ENCODE measurements around the gene CYB561D2. TPM values are rescaled to one million over a fixed set of nuclear protein-coding genes. Genes with fewer than 3 reads are reported as not detected.

The CYB561D2 gene
- total and polyA plus RNA-seq, 8 donors, result 8.5 to 28.3 (median 11.2) TPM

DNA sequence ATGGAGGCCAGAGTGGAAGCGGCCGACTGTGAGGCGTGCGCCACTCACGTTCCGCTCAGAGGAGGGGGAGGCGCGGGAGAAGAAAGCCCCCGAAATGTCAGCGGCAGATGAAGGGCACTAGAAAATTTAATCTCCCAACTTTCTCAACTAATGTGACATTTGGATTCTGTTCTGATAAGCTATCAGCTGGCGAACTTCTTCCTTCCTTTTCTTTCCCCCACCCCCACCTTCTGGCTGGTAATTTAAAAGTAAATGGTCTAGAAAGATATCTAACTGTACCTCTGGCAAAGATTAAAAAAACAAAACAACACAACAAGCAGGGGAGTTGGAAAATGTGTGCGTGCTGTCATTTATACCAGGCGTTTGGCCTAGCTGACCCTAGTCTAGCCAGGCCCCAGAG lies 35.1 kb downstream of the CYB561D2 start:
- no peaks in the 10 kb centered on the region for H3K36me3 ChIP-seq
- H3K4me3 ChIP-seq, result no peak overlapping the region
- H3K27ac ChIP-seq, result no peak overlapping the region
- H3K4me1 ChIP-seq, result peaks cover under 1 to 2% of the 10 kb centered on the region in 2 donors
- H3K27me3 ChIP-seq, result no peaks in the 10 kb centered on the region
- ATAC-seq, result no peak
- intact Hi-C loops (cut with DNase I), result no loop called here
- no peak for DNase-seq
- TF ChIP-seq, protein P1, sequence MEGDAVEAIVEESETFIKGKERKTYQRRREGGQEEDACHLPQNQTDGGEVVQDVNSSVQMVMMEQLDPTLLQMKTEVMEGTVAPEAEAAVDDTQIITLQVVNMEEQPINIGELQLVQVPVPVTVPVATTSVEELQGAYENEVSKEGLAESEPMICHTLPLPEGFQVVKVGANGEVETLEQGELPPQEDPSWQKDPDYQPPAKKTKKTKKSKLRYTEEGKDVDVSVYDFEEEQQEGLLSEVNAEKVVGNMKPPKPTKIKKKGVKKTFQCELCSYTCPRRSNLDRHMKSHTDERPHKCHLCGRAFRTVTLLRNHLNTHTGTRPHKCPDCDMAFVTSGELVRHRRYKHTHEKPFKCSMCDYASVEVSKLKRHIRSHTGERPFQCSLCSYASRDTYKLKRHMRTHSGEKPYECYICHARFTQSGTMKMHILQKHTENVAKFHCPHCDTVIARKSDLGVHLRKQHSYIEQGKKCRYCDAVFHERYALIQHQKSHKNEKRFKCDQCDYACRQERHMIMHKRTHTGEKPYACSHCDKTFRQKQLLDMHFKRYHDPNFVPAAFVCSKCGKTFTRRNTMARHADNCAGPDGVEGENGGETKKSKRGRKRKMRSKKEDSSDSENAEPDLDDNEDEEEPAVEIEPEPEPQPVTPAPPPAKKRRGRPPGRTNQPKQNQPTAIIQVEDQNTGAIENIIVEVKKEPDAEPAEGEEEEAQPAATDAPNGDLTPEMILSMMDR (IDR thresholded peaks at IDR 0.05), result no peak
- H3K9me3 ChIP-seq, result no peaks in the 10 kb centered on the region

DNA sequence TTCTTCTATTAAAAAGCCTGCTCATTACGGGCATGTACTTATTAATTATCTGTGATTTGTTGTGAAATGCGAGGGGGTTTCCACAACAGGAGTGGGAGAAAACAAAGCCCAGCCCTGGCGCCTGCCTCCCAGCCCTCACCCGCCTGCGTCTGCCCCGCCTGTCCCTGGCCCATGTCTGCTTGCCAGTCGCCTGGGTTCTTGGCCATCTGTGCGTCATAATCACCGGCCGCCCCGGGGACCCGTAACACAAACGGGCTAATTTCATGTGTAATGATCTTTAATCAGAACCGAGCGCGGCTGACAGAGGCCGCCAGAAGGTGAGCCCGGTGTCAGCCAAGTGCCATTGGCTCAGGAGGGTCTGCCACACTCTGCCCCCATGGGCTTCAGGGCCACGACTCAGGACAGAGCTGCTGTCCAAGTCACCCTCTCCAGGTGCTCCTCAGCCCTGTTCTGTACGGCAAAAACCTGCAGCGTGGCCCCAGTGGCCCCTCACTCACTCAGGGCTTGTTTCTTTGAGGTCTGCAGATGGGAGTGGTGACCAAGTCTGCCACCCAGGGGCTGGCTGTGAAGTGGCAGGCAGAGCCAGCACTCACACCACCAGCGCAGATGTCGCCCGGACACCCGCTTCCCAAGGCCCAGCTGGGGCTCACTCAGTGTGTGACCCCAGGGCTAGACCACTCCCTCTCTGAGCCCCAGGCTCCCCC lies 37.5 kb downstream of the CYB561D2 start:
- Histone ChIP-seq H3K4me3 (no peak overlapping the region), H3K4me1 (peaks cover 5 to 9% of the 10 kb centered on the region in 2 donors), H3K27ac (no peak overlapping the region), H3K36me3 (no peaks in the 10 kb centered on the region), H3K27me3 (no peaks in the 10 kb centered on the region), H3K9me3 (no peaks in the 10 kb centered on the region)
- TF ChIP-seq, protein P1 (IDR thresholded peaks at IDR 0.05), result no peak
- ATAC-seq, result no peak
- no peak for DNase-seq
- intact Hi-C loops (cut with DNase I), result no loop called here

DNA sequence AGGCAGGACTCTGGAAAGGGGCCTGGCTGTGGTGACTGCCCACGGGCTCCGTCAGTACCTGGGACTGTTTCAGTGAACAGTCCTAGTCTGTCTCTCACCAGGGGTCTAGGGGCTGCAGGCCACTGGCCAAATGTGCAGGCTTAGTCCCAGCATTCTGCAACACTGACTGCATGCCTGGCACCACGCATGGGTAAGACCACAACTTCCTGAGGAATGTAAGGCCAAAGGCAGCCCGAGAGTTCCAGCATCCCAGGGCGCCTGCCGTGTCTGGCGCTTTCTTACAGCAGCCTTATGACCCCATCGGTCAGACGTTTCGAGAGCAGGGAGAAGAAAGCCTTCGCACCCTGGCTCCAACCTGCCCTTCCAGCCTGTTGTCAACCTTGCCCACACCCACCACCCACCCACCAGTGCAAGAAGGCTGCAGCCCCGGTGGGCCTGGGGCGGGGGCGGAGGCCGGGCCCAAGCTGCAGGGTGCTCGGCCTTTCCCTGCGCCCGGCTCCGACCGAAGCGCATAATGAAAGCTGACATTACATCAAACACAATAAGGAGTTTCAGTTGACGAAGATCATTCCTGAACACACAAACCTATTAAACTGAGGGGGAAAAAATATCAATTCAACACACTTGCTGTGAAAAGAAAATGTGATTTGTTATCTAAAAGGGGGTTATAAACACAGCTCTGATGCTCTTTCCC lies 38.2 kb downstream of the CYB561D2 start:
- ATAC-seq (no peak), DNase-seq (no peak)
- TF ChIP-seq, protein P1 (IDR thresholded peaks at IDR 0.05), result no peak
- Histone ChIP-seq H3K27ac (no peak overlapping the region), H3K4me3 (no peak overlapping the region), H3K36me3 (no peaks in the 10 kb centered on the region), H3K9me3 (no peaks in the 10 kb centered on the region), H3K27me3 (no peaks in the 10 kb centered on the region), H3K4me1 (peaks cover 5 to 9% of the 10 kb centered on the region in 2 donors)
- intact Hi-C loops (cut with DNase I), result no loop called here

DNA sequence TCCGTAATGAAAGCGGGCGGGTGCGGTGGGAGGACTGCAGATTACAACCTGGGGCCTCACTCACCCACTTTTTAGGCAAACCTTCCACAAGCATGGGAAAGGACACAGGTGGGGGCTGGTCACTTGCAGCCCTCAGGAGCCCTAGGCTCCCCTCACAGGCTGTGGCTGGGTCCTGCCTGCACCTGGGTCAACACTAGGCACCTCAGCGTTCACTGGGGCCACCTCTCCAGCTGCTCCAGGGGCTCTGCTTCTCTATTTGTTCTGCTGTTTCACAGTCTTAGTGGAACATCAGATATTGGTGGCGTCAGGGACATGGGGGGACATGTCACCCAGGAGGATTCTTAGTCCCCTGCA lies 38.7 kb downstream of the CYB561D2 start:
- no peaks in the 10 kb centered on the region for H3K36me3 ChIP-seq
- no peak overlapping the region for H3K27ac ChIP-seq
- H3K4me1 ChIP-seq, result peaks cover 5 to 9% of the 10 kb centered on the region in 2 donors
- intact Hi-C loops (cut with DNase I), result no loop called here
- TF ChIP-seq, protein P1 (IDR thresholded peaks at IDR 0.05), result no peak
- no peaks in the 10 kb centered on the region for H3K9me3 ChIP-seq
- DNase-seq, result no peak
- no peak for ATAC-seq
- no peaks in the 10 kb centered on the region for H3K27me3 ChIP-seq
- H3K4me3 ChIP-seq, result no peak overlapping the region

DNA sequence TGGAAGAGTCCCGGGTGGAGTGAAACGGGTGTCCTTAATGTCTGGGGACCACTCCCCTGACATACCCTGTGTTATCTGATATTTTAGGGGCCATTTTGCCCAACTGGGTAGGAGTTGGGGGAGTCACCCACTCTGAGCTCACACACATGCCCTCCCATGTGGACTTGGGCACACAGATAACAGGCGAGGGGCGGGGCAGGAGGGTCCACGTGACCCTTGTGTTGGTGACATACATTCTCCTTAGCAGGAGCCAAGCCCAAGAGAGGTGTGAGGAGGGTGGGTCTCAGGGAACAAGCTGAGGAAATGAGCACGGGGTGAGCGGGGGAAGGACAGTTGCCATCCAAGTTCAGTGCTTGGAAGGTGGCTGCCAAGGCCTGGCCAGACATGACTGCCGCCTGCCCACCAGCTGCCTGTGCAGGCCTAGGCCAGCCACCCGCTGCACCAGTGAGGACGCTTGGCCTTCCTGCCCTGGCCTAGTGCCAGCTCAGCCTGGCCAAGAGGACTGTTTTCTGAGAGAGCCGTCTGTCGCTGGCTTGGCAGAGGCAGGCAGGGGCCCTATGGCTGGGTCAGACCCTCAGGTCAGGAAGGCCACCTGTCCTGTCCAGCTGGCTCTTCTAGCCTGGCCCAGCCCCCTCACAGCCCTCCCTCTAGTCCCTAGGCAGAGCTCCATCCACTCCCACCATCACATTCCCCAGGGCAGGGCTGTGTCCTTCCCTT lies 40.0 kb downstream of the CYB561D2 start:
- peak; percentile 46 for ATAC-seq

More for the DNA sequence above, 40.0 kb downstream of the CYB561D2 start:
- no peaks in the 10 kb centered on the region for H3K27me3 ChIP-seq
- H3K27ac ChIP-seq, result no peak overlapping the region
- intact Hi-C loops (cut with DNase I), result no loop called here
- H3K36me3 ChIP-seq, result no peaks in the 10 kb centered on the region
- H3K4me1 ChIP-seq, result peaks cover 5 to 9% of the 10 kb centered on the region in 2 donors
- TF ChIP-seq, protein P1 (IDR thresholded peaks at IDR 0.05), result no peak
- H3K9me3 ChIP-seq, result no peaks in the 10 kb centered on the region
- peak in 1 of 4 donors; percentile 35 for DNase-seq
- no peak overlapping the region for H3K4me3 ChIP-seq

Measured in left lung (tissue), 10 donors.